GM23338 (cell line): ENCODE data around the gene TMED9. TPM values are rescaled to one million over a fixed set of nuclear protein-coding genes. Genes with fewer than 3 reads are reported as not detected.

Experiments used
- ATAC-seq: fragments of 200-7000 bp; cut with Tn5 transposase; 3 replicates; pipeline ENCODE4 v1.9.1; 2020
- DNase-seq: peaks from one replicate; pipeline ENCODE4 v3.0.0-alpha.2; 2015; ENCODE audit warnings: low spot score
- H2AFZ ChIP-seq: fragments of 200-600 bp; sonication (generic); 2 replicates; pipeline ENCODE4 v1.8.0; 2016; ENCODE audit warnings: antibody characterized with exemption, mild to moderate bottlenecking, moderate library complexity
- H3F3A ChIP-seq: fragments of 200-600 bp; sonication (generic); replicated peaks from 2 replicates; pipeline ENCODE4 v1.8.0; 2017; ENCODE audit warnings: antibody characterized with exemption, mixed run types, low read depth
- H3K27ac ChIP-seq: fragments of 200-600 bp; sonication (generic); 2 replicates; pipeline ENCODE4 v1.6.1; 2016; ENCODE audit warnings: low read depth
- H3K27me3 ChIP-seq: fragments of 200-600 bp; sonication (generic); 2 replicates; pipeline ENCODE4 v1.8.0; 2016; ENCODE audit warnings: mild to moderate bottlenecking, mixed run types, moderate library complexity; ENCODE audit not compliant: insufficient read depth
- H3K36me3 ChIP-seq: fragments of 200-600 bp; sonication (generic); 2 replicates; pipeline ENCODE4 v1.8.0; 2016; ENCODE audit warnings: mild to moderate bottlenecking; ENCODE audit not compliant: insufficient read depth
- H3K4me1 ChIP-seq: fragments of 200-600 bp; sonication (generic); 2 replicates; pipeline ENCODE4 v1.8.0; 2016; ENCODE audit warnings: mild to moderate bottlenecking, moderate library complexity; ENCODE audit not compliant: insufficient read depth
- H3K4me2 ChIP-seq: fragments of 200-600 bp; sonication (generic); 2 replicates; pipeline ENCODE4 v1.7.1; 2017; ENCODE audit warnings: mixed run types
- H3K4me3 ChIP-seq: fragments of 200-600 bp; sonication (generic); 2 replicates; pipeline ENCODE4 v1.6.1; 2016; ENCODE audit warnings: mixed run types
- H3K79me2 ChIP-seq: fragments of 200-600 bp; sonication (generic); replicated peaks from 2 replicates; pipeline ENCODE4 v1.8.0; 2017; ENCODE audit warnings: mild to moderate bottlenecking; ENCODE audit not compliant: insufficient read depth
- H3K9me2 ChIP-seq: fragments of 200-600 bp; sonication (generic); 2 replicates; pipeline ENCODE4 v1.8.0; 2017; ENCODE audit not compliant: insufficient read depth
- H4K20me1 ChIP-seq: fragments of 200-600 bp; sonication (generic); replicated peaks from 2 replicates; pipeline ENCODE4 v1.8.0; 2017; ENCODE audit warnings: mild to moderate bottlenecking; ENCODE audit not compliant: insufficient read depth
- H3K27ac Mint-ChIP-seq: 2 replicates; pipeline ENCODE4 v1.8.0; 2020; ENCODE audit warnings: inconsistent platforms, mild to moderate bottlenecking, moderate library complexity, mixed read lengths
- H3K27me3 Mint-ChIP-seq: 3 replicates; pipeline ENCODE4 v1.8.0; 2022; ENCODE audit warnings: low read depth, mild to moderate bottlenecking, moderate library complexity, mixed read lengths, inconsistent platforms; ENCODE audit not compliant: insufficient read depth, poor library complexity
- H3K36me3 Mint-ChIP-seq: 3 replicates; pipeline ENCODE4 v1.8.0; 2021; ENCODE audit warnings: low read depth, mild to moderate bottlenecking, inconsistent platforms, moderate library complexity, mixed read lengths
- H3K4me1 Mint-ChIP-seq: 3 replicates; pipeline ENCODE4 v1.8.0; 2020; ENCODE audit warnings: mild to moderate bottlenecking, inconsistent platforms, mixed read lengths
- H3K4me3 Mint-ChIP-seq: 3 replicates; pipeline ENCODE4 v1.8.0; 2021; ENCODE audit warnings: moderate library complexity, mild to moderate bottlenecking, inconsistent platforms, mixed read lengths
- H3K9me3 Mint-ChIP-seq: 3 replicates; pipeline ENCODE4 v1.8.0; 2020; ENCODE audit warnings: moderate library complexity, mild to moderate bottlenecking, inconsistent platforms, mixed read lengths
- CREB1 ChIP-seq: fragments of 250-450 bp; sonication (Bioruptor Pico); IDR thresholded peaks from 2 replicates; pipeline ENCODE4 v1.5.0; 2020; ENCODE audit warnings: low read depth, mild to moderate bottlenecking, moderate library complexity
- EZH2 ChIP-seq: fragments of 200-600 bp; sonication (generic); IDR thresholded peaks from one replicate; pipeline ENCODE4 v1.8.0; 2017; ENCODE audit warnings: antibody characterized with exemption, mild to moderate bottlenecking, low read depth; ENCODE audit not compliant: unreplicated experiment
- EZH2phosphoT487 ChIP-seq: fragments of 200-600 bp; sonication (generic); IDR thresholded peaks from one replicate; pipeline ENCODE4 v1.8.1; 2018; ENCODE audit warnings: antibody characterized with exemption; ENCODE audit not compliant: unreplicated experiment
- JUNB ChIP-seq: IDR thresholded peaks from one replicate; pipeline ENCODE4 v1.6.1; 2016; ENCODE audit warnings: antibody characterized with exemption; ENCODE audit not compliant: unreplicated experiment
- NANOG ChIP-seq: IDR thresholded peaks from 2 replicates; pipeline ENCODE4 v1.6.1; 2016; ENCODE audit warnings: antibody characterized with exemption, borderline replicate concordance
- POLR2AphosphoS5 ChIP-seq: IDR thresholded peaks from 2 replicates; pipeline ENCODE4 v1.6.1; 2016; ENCODE audit warnings: antibody characterized with exemption, low read depth
- REST ChIP-seq: IDR thresholded peaks from one replicate; pipeline ENCODE4 v1.6.1; 2018; ENCODE audit warnings: antibody characterized with exemption; ENCODE audit not compliant: unreplicated experiment
- STAT1 ChIP-seq: IDR thresholded peaks from one replicate; pipeline ENCODE4 v1.6.1; 2016; ENCODE audit warnings: antibody characterized with exemption; ENCODE audit not compliant: unreplicated experiment
- ZNF114 ChIP-seq: fragments of 250-450 bp; sonication (Bioruptor Pico); IDR thresholded peaks from 2 replicates; pipeline ENCODE4 v1.5.0; 2020; ENCODE audit warnings: mild to moderate bottlenecking, moderate library complexity
- ZNF331 ChIP-seq: fragments of 250-450 bp; sonication (Bioruptor Pico); IDR thresholded peaks from 2 replicates; pipeline ENCODE4 v1.5.0; 2020; ENCODE audit warnings: low read depth, mild to moderate bottlenecking, moderate library complexity
- ZNF462 ChIP-seq: fragments of 250-450 bp; sonication (Bioruptor Pico); IDR thresholded peaks from 2 replicates; pipeline ENCODE4 v1.5.0; 2020; ENCODE audit warnings: mild to moderate bottlenecking, moderate library complexity
- polyA plus RNA-seq: library from polyadenylated mRNA; unstranded; fragments of >200 nt; fragmentation: Nextera tagmentation; extraction: Ambion mirVana; gene quantifications from 2 replicates; pipeline ENCODE4 v1.2.1, GENCODE V29; 2016
- total RNA-seq: library from RNA; depleted of rRNA; stranded (reverse); fragments of >200 nt; shearing (Covaris generic); gene quantifications from 2 replicates; pipeline ENCODE4 v1.2.3, GENCODE V29; 2014
- TF ChIP-seq, protein P1 (sequence below), 2 experiments: fragments of 200-600 bp in 1 of 2; sonication (generic) in 1 of 2; conservative IDR thresholded peaks; 2 replicates each; pipeline versions ENCODE4 v1.5.1 to v1.6.1; 2016 to 2017; ENCODE audit warnings: antibody characterized with exemption in 2 of 2, low read depth in 2 of 2, mild to moderate bottlenecking in 2 of 2, moderate library complexity in 1 of 2
- TF ChIP-seq, protein P2 (sequence below): IDR thresholded peaks from 2 replicates; pipeline ENCODE4 v1.6.1; 2016; ENCODE audit warnings: antibody characterized with exemption

Gene TMED9
- total and polyA plus RNA-seq, 2 experiments from 2014 or later = 77.2 to 130 TPM

- no peak for TF ChIP-seq EZH2phosphoT487
- TF ChIP-seq, protein P1, sequence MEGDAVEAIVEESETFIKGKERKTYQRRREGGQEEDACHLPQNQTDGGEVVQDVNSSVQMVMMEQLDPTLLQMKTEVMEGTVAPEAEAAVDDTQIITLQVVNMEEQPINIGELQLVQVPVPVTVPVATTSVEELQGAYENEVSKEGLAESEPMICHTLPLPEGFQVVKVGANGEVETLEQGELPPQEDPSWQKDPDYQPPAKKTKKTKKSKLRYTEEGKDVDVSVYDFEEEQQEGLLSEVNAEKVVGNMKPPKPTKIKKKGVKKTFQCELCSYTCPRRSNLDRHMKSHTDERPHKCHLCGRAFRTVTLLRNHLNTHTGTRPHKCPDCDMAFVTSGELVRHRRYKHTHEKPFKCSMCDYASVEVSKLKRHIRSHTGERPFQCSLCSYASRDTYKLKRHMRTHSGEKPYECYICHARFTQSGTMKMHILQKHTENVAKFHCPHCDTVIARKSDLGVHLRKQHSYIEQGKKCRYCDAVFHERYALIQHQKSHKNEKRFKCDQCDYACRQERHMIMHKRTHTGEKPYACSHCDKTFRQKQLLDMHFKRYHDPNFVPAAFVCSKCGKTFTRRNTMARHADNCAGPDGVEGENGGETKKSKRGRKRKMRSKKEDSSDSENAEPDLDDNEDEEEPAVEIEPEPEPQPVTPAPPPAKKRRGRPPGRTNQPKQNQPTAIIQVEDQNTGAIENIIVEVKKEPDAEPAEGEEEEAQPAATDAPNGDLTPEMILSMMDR (conservative IDR thresholded peaks at IDR 0.05; ENCODE audit: low read depth in 2 of 2) = no peak
- no peak for TF ChIP-seq NANOG
- TF ChIP-seq EZH2 = no peak
- TF ChIP-seq CREB1 (CRISPR knock-in tag) = no peak
- no peak for TF ChIP-seq JUNB
- TF ChIP-seq POLR2AphosphoS5 = no peak
- TF ChIP-seq ZNF331 = no peak
- no peak for TF ChIP-seq STAT1
- TF ChIP-seq ZNF462 (CRISPR knock-in tag) = no peak
- no peak for TF ChIP-seq ZNF114
- no peak for TF ChIP-seq REST
- TF ChIP-seq, protein P2, sequence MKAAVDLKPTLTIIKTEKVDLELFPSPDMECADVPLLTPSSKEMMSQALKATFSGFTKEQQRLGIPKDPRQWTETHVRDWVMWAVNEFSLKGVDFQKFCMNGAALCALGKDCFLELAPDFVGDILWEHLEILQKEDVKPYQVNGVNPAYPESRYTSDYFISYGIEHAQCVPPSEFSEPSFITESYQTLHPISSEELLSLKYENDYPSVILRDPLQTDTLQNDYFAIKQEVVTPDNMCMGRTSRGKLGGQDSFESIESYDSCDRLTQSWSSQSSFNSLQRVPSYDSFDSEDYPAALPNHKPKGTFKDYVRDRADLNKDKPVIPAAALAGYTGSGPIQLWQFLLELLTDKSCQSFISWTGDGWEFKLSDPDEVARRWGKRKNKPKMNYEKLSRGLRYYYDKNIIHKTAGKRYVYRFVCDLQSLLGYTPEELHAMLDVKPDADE = no peak
- Histone ChIP-seq H3K79me2 (peaks cover 11% of the 10 kb centered on the region; the same call in 1 of the 2 replicates), H3K36me3 (peaks cover 16% of the 10 kb centered on the region), H2AFZ (no peak overlapping the region), H3F3A (0 out of 2 replicates have a peak, but pooled peaks cover 13% of the 10 kb centered on the region), H3K4me3 (no peak overlapping the region), H3K9me2 (no peaks in the 10 kb centered on the region), H3K4me1 (peaks cover 4% of the 10 kb centered on the region; the same call in 1 of the 2 replicates), H3K27ac (no peak overlapping the region), H4K20me1 (no peaks in the 10 kb centered on the region; the same call in 1 of the 2 replicates), H3K27me3 (0 out of 2 replicates have a peak, but pooled peaks cover 9% of the 10 kb centered on the region), H3K4me2 (no peak overlapping the region)
- peaks cover 44% of the 10 kb centered on the region for H3K36me3 Mint-ChIP-seq
- H3K9me3 Mint-ChIP-seq = no peaks in the 10 kb centered on the region; the same call in 2 of the 3 replicates
- no peak overlapping the region for H3K27ac Mint-ChIP-seq
- no peak for ATAC-seq
- DNase-seq = no peak
- H3K4me3 Mint-ChIP-seq = no peak overlapping the region; the same call in 2 of the 3 replicates
- peaks cover 7% of the 10 kb centered on the region for H3K4me1 Mint-ChIP-seq
- peaks cover 10% of the 10 kb centered on the region for H3K27me3 Mint-ChIP-seq
These were observed 2.1 kb downstream of the TMED9 start for GRCh38 chr5:177594071-177594470.
